Measurements from ENCODE around the gene GALNT7.

Gene GALNT7

GRCh38 chr4:173165706-173166105, 2.9 kb upstream of the GALNT7 start:
- no peak overlapping the region for H3K9ac ChIP-seq
- no peak overlapping the region for H3K4me2 ChIP-seq
- TF ChIP-seq CTCF (conservative IDR thresholded peaks at IDR 0.05; ENCODE audit: low read depth, low read length): no peak
- no peaks in the 10 kb centered on the region for H3K36me3 ChIP-seq (ENCODE audit: insufficient read depth)
- H3K4me1 ChIP-seq (ENCODE audit: low read depth, poor library complexity, severe bottlenecking): peaks cover 8% of the 10 kb centered on the region
- H3K27ac ChIP-seq: no peak overlapping the region
- H4K20me1 ChIP-seq (ENCODE audit: insufficient read depth): 0 out of 2 replicates have a peak, but pooled peaks cover 2% of the 10 kb centered on the region
- no peak overlapping the region for H3K4me3 ChIP-seq (IDR thresholded peaks at IDR 0.05; ENCODE audit: insufficient read depth, low read depth, low read length)
- H3K79me2 ChIP-seq (ENCODE audit: insufficient read depth, low read depth): peaks cover 16% of the 10 kb centered on the region
- no peak overlapping the region for H2AFZ ChIP-seq (ENCODE audit: low read depth)
- no peaks in the 10 kb centered on the region for H3K27me3 ChIP-seq (ENCODE audit: insufficient read depth, low read depth)

- H3K4me3 ChIP-seq (IDR thresholded peaks at IDR 0.05; ENCODE audit: insufficient read depth, low read depth, low read length): no peak overlapping the region
- peaks cover 24% of the 10 kb centered on the region for H3K79me2 ChIP-seq (ENCODE audit: insufficient read depth, low read depth)
- no peaks in the 10 kb centered on the region for H3K27me3 ChIP-seq (ENCODE audit: insufficient read depth, low read depth)
- H3K36me3 ChIP-seq (ENCODE audit: insufficient read depth): no peaks in the 10 kb centered on the region
- peaks cover 16% of the 10 kb centered on the region for H3K4me1 ChIP-seq (ENCODE audit: low read depth, poor library complexity, severe bottlenecking)
- no peak overlapping the region for H3K27ac ChIP-seq
- no peak for TF ChIP-seq CTCF (conservative IDR thresholded peaks at IDR 0.05; ENCODE audit: low read depth, low read length)
- H2AFZ ChIP-seq (ENCODE audit: low read depth): no peak overlapping the region
- H3K9ac ChIP-seq: no peak overlapping the region
- 0 out of 2 replicates have a peak, but pooled peaks cover 6% of the 10 kb centered on the region for H4K20me1 ChIP-seq (ENCODE audit: insufficient read depth)
- H3K4me2 ChIP-seq: no peak overlapping the region
Observed at GRCh38 chr4:173166491-173166890, 2.1 kb upstream of the GALNT7 start.

GRCh38 chr4:173167758-173168395, 734 bp upstream of the GALNT7 start:
- Histone ChIP-seq H3K36me3 (ENCODE audit: insufficient read depth) (no peaks in the 10 kb centered on the region), H3K27ac (peak overlapping the region; percentile 90), H3K27me3 (ENCODE audit: insufficient read depth, low read depth) (no peaks in the 10 kb centered on the region), H3K4me2 (peak overlapping the region; percentile 53), H3K79me2 (ENCODE audit: insufficient read depth, low read depth) (peaks cover 38% of the 10 kb centered on the region), H3K4me1 (ENCODE audit: low read depth, poor library complexity, severe bottlenecking) (peaks cover 29% of the 10 kb centered on the region), H3K4me3 (IDR thresholded peaks at IDR 0.05; ENCODE audit: insufficient read depth, low read depth, low read length) (peak overlapping the region; percentile 54), H4K20me1 (ENCODE audit: insufficient read depth) (peaks cover 9% of the 10 kb centered on the region; the same call in 1 of the 2 replicates), H3K9ac (peak overlapping the region; percentile 95), H2AFZ (ENCODE audit: low read depth) (peak overlapping the region; percentile 94)
- TF ChIP-seq CTCF (conservative IDR thresholded peaks at IDR 0.05; ENCODE audit: low read depth, low read length): no peak

- Histone ChIP-seq H3K27me3 (ENCODE audit: insufficient read depth, low read depth) (no peaks in the 10 kb centered on the region), H4K20me1 (ENCODE audit: insufficient read depth) (peaks cover 11% of the 10 kb centered on the region; the same call in 1 of the 2 replicates), H3K27ac (peak overlapping the region; percentile 90), H3K4me2 (no peak overlapping the region), H3K4me3 (IDR thresholded peaks at IDR 0.05; ENCODE audit: insufficient read depth, low read depth, low read length) (no peak overlapping the region), H2AFZ (ENCODE audit: low read depth) (peak overlapping the region; percentile 58; the same call in 1 of the 2 replicates), H3K36me3 (ENCODE audit: insufficient read depth) (no peaks in the 10 kb centered on the region), H3K4me1 (ENCODE audit: low read depth, poor library complexity, severe bottlenecking) (peaks cover 42% of the 10 kb centered on the region), H3K79me2 (ENCODE audit: insufficient read depth, low read depth) (peaks cover 50% of the 10 kb centered on the region), H3K9ac (peak overlapping the region; percentile 67)
- no peak for TF ChIP-seq CTCF (conservative IDR thresholded peaks at IDR 0.05; ENCODE audit: low read depth, low read length)
Observed at GRCh38 chr4:173169178-173169427, 492 bp downstream of the GALNT7 start.

Measured in KMS-11 (cell line).